Panc1 (cell line): Measurements from ENCODE around the gene KRT73. TPM values are rescaled to one million over a fixed set of nuclear protein-coding genes. Genes with fewer than 3 reads are reported as not detected.

Experiments
- ATAC-seq: fragments of 200-7000 bp; cut with Tn5 transposase; 2 replicates; pipeline ENCODE4 v1.9.1; 2020; ENCODE audit warnings: mild to moderate bottlenecking, moderate library complexity
- BruUV-seq: library from RNA; stranded (reverse); fragments of 400-500 nt; replicated peaks from 2 replicates; lab custom pipeline; 2021; lab: Mats Ljungman, UMichigan
- CTCF ChIA-PET: fragments of 300-600 bp; sonication (Branson Sonifier 250); formaldehyde crosslinking; loops from one replicate; lab custom pipeline; 2022; ENCODE audit warnings: antibody characterized with exemption; lab: Charles Lee
- POLR2A ChIA-PET: fragments of 300-600 bp; sonication (Branson Sonifier 250); formaldehyde crosslinking; loops from one replicate; lab custom pipeline; 2022; ENCODE audit warnings: antibody characterized with exemption; lab: Charles Lee
- DNase-seq: peaks from one replicate; pipeline ENCODE4 v3.0.0-alpha.2; 2010; ENCODE audit warnings: low read depth, low spot score
- H3K27ac ChIP-seq: 2 replicates; pipeline ENCODE4 v1.5.1; 2011; ENCODE audit warnings: mild to moderate bottlenecking, low read length, inconsistent platforms
- H3K27me3 ChIP-seq: fragments of 200-500 bp; sonication (Bioruptor generic); 2 replicates; pipeline ENCODE4 v1.6.0; 2014; ENCODE audit warnings: low read length, inconsistent platforms; ENCODE audit not compliant: control insufficient read depth, insufficient read depth
- H3K36me3 ChIP-seq: fragments of 200-500 bp; sonication (Bioruptor generic); 2 replicates; pipeline ENCODE4 v1.5.1; 2014; ENCODE audit warnings: inconsistent platforms, mild to moderate bottlenecking, low read length, moderate library complexity; ENCODE audit not compliant: control insufficient read depth, insufficient read depth
- H3K4me1 ChIP-seq: 2 replicates; pipeline ENCODE4 v1.5.1; 2011; ENCODE audit warnings: inconsistent platforms, mild to moderate bottlenecking, low read length, moderate library complexity; ENCODE audit not compliant: control insufficient read depth, insufficient read depth
- H3K4me3 ChIP-seq, 2 experiments: 2 replicates each; pipeline ENCODE4 v1.5.1; 2011 to 2012; ENCODE audit warnings: low read depth in 2 of 2, low read length in 2 of 2, mild to moderate bottlenecking in 2 of 2, inconsistent platforms in 1 of 2, moderate library complexity in 1 of 2
- H3K9me3 ChIP-seq: fragments of 200-500 bp; sonication (Bioruptor generic); 2 replicates; pipeline ENCODE4 v1.5.1; 2014; ENCODE audit warnings: low read depth, mild to moderate bottlenecking, inconsistent platforms, low read length, moderate library complexity; ENCODE audit not compliant: control insufficient read depth, insufficient read depth
- CTCF ChIP-seq: fragments of 450-650 bp; IDR thresholded peaks from 2 replicates; pipeline ENCODE4 v1.5.1; 2017; ENCODE audit warnings: mild to moderate bottlenecking
- POLR2AphosphoS5 ChIP-seq: IDR thresholded peaks from 2 replicates; pipeline ENCODE4 v1.6.1; 2012; ENCODE audit warnings: mild to moderate bottlenecking, low read depth, low read length, moderate library complexity
- REST ChIP-seq, 2 experiments: IDR thresholded peaks; 2 replicates each; pipeline ENCODE4 v1.6.1; 2011 to 2012; ENCODE audit warnings: low read depth in 2 of 2, control low read depth in 1 of 2, low read length in 1 of 2, mild to moderate bottlenecking in 1 of 2, moderate library complexity in 1 of 2; ENCODE audit not compliant: insufficient read depth in 1 of 2
- SIN3A ChIP-seq: IDR thresholded peaks from 2 replicates; pipeline ENCODE4 v1.6.1; 2012; ENCODE audit warnings: low read depth, mild to moderate bottlenecking, low read length, moderate library complexity, borderline replicate concordance; ENCODE audit not compliant: insufficient read depth
- TCF7L2 ChIP-seq: IDR thresholded peaks from 2 replicates; pipeline ENCODE4 v1.6.1; 2011; ENCODE audit warnings: mild to moderate bottlenecking, low read depth, low read length, inconsistent platforms
- in situ Hi-C: cut with HindIII; loops from 2 replicates; pipeline ENCODE4 v1.10.0; 2016; ENCODE audit warnings: low sequenced_read_pairs, low pct_unique_long_range_greater_than_20kb
- intact Hi-C: fragments of 100-400 bp; cut with micrococcal nuclease; formaldehyde crosslinking; loops from one replicate; pipeline ENCODE4 v1.10.0; 2022; ENCODE audit not compliant: unreplicated experiment
- total RNA-seq: library from RNA; stranded (reverse); gene quantifications from one replicate; pipeline ENCODE4 v1.2.1, GENCODE V29; 2021; ENCODE audit not compliant: unreplicated experiment

Gene KRT73
- total RNA-seq, 1 experiment from 2014 or later = not detected

GRCh38 chr12:52657250-52657902, 39.0 kb upstream of the KRT73 start:
- H3K4me3 ChIP-seq = no peak overlapping the region
- in situ Hi-C loops (no loop called here), intact Hi-C loops (no loop called here)
- no peaks in the 10 kb centered on the region for H3K36me3 ChIP-seq
- H3K9me3 ChIP-seq = no peaks in the 10 kb centered on the region
- no peaks in the 10 kb centered on the region for H3K4me1 ChIP-seq
- DNase-seq (no peak), ATAC-seq (no peak)
- BruUV-seq = no TSS peak
- TF ChIP-seq CTCF (no peak), SIN3A (no peak), REST (IDR thresholded peaks at IDR 0.05; ENCODE audit: insufficient read depth in 1 of 2, low read depth in 2 of 2, low read length in 1 of 2) (no peak), TCF7L2 (no peak), POLR2AphosphoS5 (no peak)
- peaks cover 17% of the 10 kb centered on the region for H3K27me3 ChIP-seq
- H3K27ac ChIP-seq = no peak overlapping the region
- ChIA-PET CTCF (no interaction called here), POLR2A (no interaction called here)

GRCh38 chr12:52656616-52657015, 38.3 kb upstream of the KRT73 start:
- DNase-seq (no peak), ATAC-seq (no peak)
- no TSS peak for BruUV-seq
- in situ Hi-C loops = no loop called here
- no peak overlapping the region for H3K27ac ChIP-seq
- H3K4me3 ChIP-seq = no peak overlapping the region
- peaks cover 17% of the 10 kb centered on the region for H3K27me3 ChIP-seq
- TF ChIP-seq CTCF (no peak), SIN3A (no peak), TCF7L2 (no peak), REST (IDR thresholded peaks at IDR 0.05; ENCODE audit: insufficient read depth in 1 of 2, low read depth in 2 of 2, low read length in 1 of 2) (no peak), POLR2AphosphoS5 (no peak)
- ChIA-PET POLR2A (interaction anchor here (0.6 kb wide), 1 partner anchor 224 kb away, joined by 3 read pairs; no protein-coding TSS in a partner anchor), CTCF (no interaction called here)
- no peaks in the 10 kb centered on the region for H3K9me3 ChIP-seq
- H3K36me3 ChIP-seq = no peaks in the 10 kb centered on the region
- no peaks in the 10 kb centered on the region for H3K4me1 ChIP-seq
- intact Hi-C loops = no loop called here
